Natural killer cell (primary cell): ENCODE results near the gene SLC66A3. TPM values are rescaled to one million over a fixed set of nuclear protein-coding genes. Genes with fewer than 3 reads are reported as not detected.

Experiments
- ATAC-seq, 3 donors: fragments of 150-1000 bp in 2 of 3; fragments of 200-7000 bp in 1 of 3; cut with Tn5 transposase; 1 replicate in 1 of 3; 2 replicates in 2 of 3; pipeline ENCODE4 v1.10.0; 2021; ENCODE audit warnings: mild to moderate bottlenecking in 2 of 3, moderate library complexity in 2 of 3
- DNase-seq, 2 donors: peaks; one replicate each; pipeline versions ENCODE4 v3.0.0 to v3.0.0-alpha.2; 2013 to 2021; ENCODE audit warnings: mixed read lengths in 1 of 2
- H3K27ac ChIP-seq: one replicate; pipeline ENCODE4 v1.5.1; 2013; ENCODE audit warnings: mild to moderate bottlenecking, low read length
- H3K27me3 ChIP-seq: one replicate; pipeline ENCODE4 v1.6.1; 2013; ENCODE audit warnings: low read length; ENCODE audit not compliant: control insufficient read depth, insufficient read depth
- H3K36me3 ChIP-seq: one replicate; pipeline ENCODE4 v1.6.1; 2013; ENCODE audit warnings: low read length; ENCODE audit not compliant: control insufficient read depth, insufficient read depth
- H3K4me1 ChIP-seq: one replicate; pipeline ENCODE4 v1.6.1; 2013; ENCODE audit warnings: low read length; ENCODE audit not compliant: control insufficient read depth, insufficient read depth
- H3K4me3 ChIP-seq: one replicate; pipeline ENCODE4 v1.5.1; 2013; ENCODE audit warnings: low read length
- H3K9me3 ChIP-seq: one replicate; pipeline ENCODE4 v1.6.1; 2013; ENCODE audit warnings: low read length; ENCODE audit not compliant: control insufficient read depth, insufficient read depth
- H3K27ac Mint-ChIP-seq, 2 donors: one replicate each; pipeline ENCODE4 v1.8.0; 2022; ENCODE audit warnings: mild to moderate bottlenecking in 2 of 2, mixed read lengths in 2 of 2, moderate library complexity in 1 of 2
- H3K27me3 Mint-ChIP-seq, 2 donors: one replicate each; pipeline ENCODE4 v1.8.0; 2022; ENCODE audit warnings: low read depth in 2 of 2, mixed read lengths in 2 of 2
- H3K36me3 Mint-ChIP-seq: one replicate; pipeline ENCODE4 v1.8.0; 2022; ENCODE audit warnings: mixed read lengths
- H3K4me1 Mint-ChIP-seq, 2 donors: one replicate each; pipeline ENCODE4 v1.8.0; 2022; ENCODE audit warnings: mixed read lengths in 2 of 2
- H3K4me3 Mint-ChIP-seq: one replicate; pipeline ENCODE4 v1.8.0; 2022; ENCODE audit warnings: mild to moderate bottlenecking, moderate library complexity, mixed read lengths
- H3K9me3 Mint-ChIP-seq, 2 donors: one replicate each; pipeline ENCODE4 v1.8.0; 2022; ENCODE audit warnings: mixed read lengths in 2 of 2
- CTCF ChIP-seq: fragments of 200-600 bp; IDR thresholded peaks from one replicate; pipeline ENCODE4 v1.8.0; 2022; ENCODE audit warnings: antibody characterized with exemption
- WGBS: methylation state at CpG from one replicate; pipeline ENCODE4 v1.1.7; 2013; ENCODE audit warnings: missing lambda C conversion rate; ENCODE audit not compliant: insufficient coverage; 5-methylcytosine and 5-hydroxymethylcytosine counted together
- intact Hi-C: fragments of 100-400 bp; cut with micrococcal nuclease; formaldehyde crosslinking; loops from one replicate; pipeline ENCODE4 v1.14.2; 2022
- total RNA-seq, 4 donors: library from RNA; stranded (reverse); fragments of 120-200 nt in 1 of 4; gene quantifications; one replicate each; pipeline versions ENCODE4 v1.2.3 to v1.2.4, GENCODE V29; 2013 to 2022

SLC66A3 gene
- total RNA-seq, 3 donors from 2014 or later (not counting 1 experiment from before 2014, with no cell fraction given): 21.8 to 23.7 (median 22.5) TPM

- no peaks in the 10 kb centered on the region for H3K9me3 ChIP-seq
- H3K27me3 ChIP-seq: no peaks in the 10 kb centered on the region
- H3K4me3 ChIP-seq: no peak overlapping the region
- H3K4me1 Mint-ChIP-seq: no peaks in the 10 kb centered on the region
- WGBS: 74% methylated on average over 9 of the region's 9 CpGs
- H3K27me3 Mint-ChIP-seq: no peaks in the 10 kb centered on the region
- no peaks in the 10 kb centered on the region for H3K36me3 ChIP-seq
- no peak overlapping the region for H3K27ac ChIP-seq
- no peak overlapping the region for H3K27ac Mint-ChIP-seq
- H3K4me1 ChIP-seq: no peaks in the 10 kb centered on the region
- DNase-seq: no peak
- intact Hi-C loops: no loop called here
- H3K4me3 Mint-ChIP-seq: no peak overlapping the region
- no peaks in the 10 kb centered on the region for H3K36me3 Mint-ChIP-seq
- TF ChIP-seq CTCF: no peak
- H3K9me3 Mint-ChIP-seq: no peaks in the 10 kb centered on the region
- no peak for ATAC-seq
These were observed 32.9 kb upstream of the SLC66A3 start for GRCh38 chr2:11122380-11122779.

GRCh38 chr2:11123001-11123809 is 32.1 kb upstream of the SLC66A3 start:
- Mint-ChIP-seq H3K4me1 (peaks cover 4% of the 10 kb centered on the region in 2 donors), H3K36me3 (no peaks in the 10 kb centered on the region), H3K27me3 (no peaks in the 10 kb centered on the region), H3K9me3 (no peaks in the 10 kb centered on the region), H3K27ac (no peak overlapping the region), H3K4me3 (no peak overlapping the region)
- intact Hi-C loops: no loop called here
- H3K4me3 ChIP-seq: no peak overlapping the region
- no peak for ATAC-seq
- H3K4me1 ChIP-seq: no peaks in the 10 kb centered on the region
- no peaks in the 10 kb centered on the region for H3K36me3 ChIP-seq
- DNase-seq: no peak
- H3K27me3 ChIP-seq: no peaks in the 10 kb centered on the region
- TF ChIP-seq CTCF: no peak
- no peak overlapping the region for H3K27ac ChIP-seq
- H3K9me3 ChIP-seq: no peaks in the 10 kb centered on the region
- 89% methylated on average over 12 of the region's 12 CpGs for WGBS

GRCh38 chr2:11123856-11124759 is 31.2 kb upstream of the SLC66A3 start:
- Histone ChIP-seq H3K4me1 (no peaks in the 10 kb centered on the region), H3K4me3 (no peak overlapping the region), H3K9me3 (no peaks in the 10 kb centered on the region), H3K27ac (no peak overlapping the region), H3K27me3 (no peaks in the 10 kb centered on the region), H3K36me3 (no peaks in the 10 kb centered on the region)
- Mint-ChIP-seq H3K4me3 (no peak overlapping the region), H3K4me1 (peaks cover 4 to 9% of the 10 kb centered on the region in 2 donors), H3K27me3 (no peaks in the 10 kb centered on the region), H3K36me3 (no peaks in the 10 kb centered on the region), H3K27ac (no peak overlapping the region), H3K9me3 (no peaks in the 10 kb centered on the region)
- intact Hi-C loops: loop anchor here (2.0 kb wide), 1 partner anchor 289 kb away; no protein-coding TSS in a partner anchor
- 65% methylated on average over 41 of the region's 41 CpGs for WGBS
- peak in 1 of 2 donors; percentile 72 for DNase-seq
- TF ChIP-seq CTCF: peak; percentile 29
- peak in 2 of 3 donors; percentile 55 to 61 for ATAC-seq
